ENCODE results near the gene TMEM43.
A peak's percentile ranks its signal among the peaks of the same experiment; 100 is the strongest.

The TMEM43 gene

GRCh38 chr3:14169871-14170270 lies 45.0 kb downstream of the TMEM43 start:
- Histone ChIP-seq H3K4me1 (ENCODE audit: insufficient read depth, low read length) (peaks cover 4% of the 10 kb centered on the region), H3K27me3 (ENCODE audit: insufficient read depth, low read length) (no peaks in the 10 kb centered on the region), H2AFZ (ENCODE audit: low read depth, low read length) (no peak overlapping the region), H3K4me3 (ENCODE audit: low read length) (no peak overlapping the region), H3K36me3 (ENCODE audit: insufficient read depth, low read length) (peaks cover 81% of the 10 kb centered on the region), H3K9me3 (ENCODE audit: low read length) (no peaks in the 10 kb centered on the region)

GRCh38 chr3:14170531-14171159 lies 45.8 kb downstream of the TMEM43 start:
- no peak overlapping the region for H2AFZ ChIP-seq (ENCODE audit: low read depth, low read length)
- H3K4me1 ChIP-seq (ENCODE audit: insufficient read depth, low read length), result peaks cover 5% of the 10 kb centered on the region
- no peaks in the 10 kb centered on the region for H3K9me3 ChIP-seq (ENCODE audit: low read length)
- H3K36me3 ChIP-seq (ENCODE audit: insufficient read depth, low read length), result peaks cover 74% of the 10 kb centered on the region
- no peak overlapping the region for H3K4me3 ChIP-seq (ENCODE audit: low read length)
- no peaks in the 10 kb centered on the region for H3K27me3 ChIP-seq (ENCODE audit: insufficient read depth, low read length)

- H3K4me1 ChIP-seq (ENCODE audit: insufficient read depth, low read length), result peaks cover 14% of the 10 kb centered on the region
- peaks cover 55% of the 10 kb centered on the region for H3K36me3 ChIP-seq (ENCODE audit: insufficient read depth, low read length)
- H3K27me3 ChIP-seq (ENCODE audit: insufficient read depth, low read length), result no peaks in the 10 kb centered on the region
- H3K4me3 ChIP-seq (ENCODE audit: low read length), result no peak overlapping the region
- H2AFZ ChIP-seq (ENCODE audit: low read depth, low read length), result no peak overlapping the region
- no peaks in the 10 kb centered on the region for H3K9me3 ChIP-seq (ENCODE audit: low read length)
Measured at GRCh38 chr3:14172496-14172895, 47.6 kb downstream of the TMEM43 start.

- Histone ChIP-seq H3K4me3 (ENCODE audit: low read length) (no peak overlapping the region), H3K4me1 (ENCODE audit: insufficient read depth, low read length) (peaks cover 21% of the 10 kb centered on the region), H3K36me3 (ENCODE audit: insufficient read depth, low read length) (peaks cover 35% of the 10 kb centered on the region), H3K9me3 (ENCODE audit: low read length) (no peaks in the 10 kb centered on the region), H3K27me3 (ENCODE audit: insufficient read depth, low read length) (no peaks in the 10 kb centered on the region), H2AFZ (ENCODE audit: low read depth, low read length) (no peak overlapping the region)
Measured at GRCh38 chr3:14174483-14174882, 49.6 kb downstream of the TMEM43 start.

- H3K4me1 ChIP-seq (ENCODE audit: insufficient read depth, low read length), result peaks cover 26% of the 10 kb centered on the region
- peaks cover 25% of the 10 kb centered on the region for H3K36me3 ChIP-seq (ENCODE audit: insufficient read depth, low read length)
- no peaks in the 10 kb centered on the region for H3K9me3 ChIP-seq (ENCODE audit: low read length)
- no peaks in the 10 kb centered on the region for H3K27me3 ChIP-seq (ENCODE audit: insufficient read depth, low read length)
- no peak overlapping the region for H2AFZ ChIP-seq (ENCODE audit: low read depth, low read length)
- H3K4me3 ChIP-seq (ENCODE audit: low read length), result no peak overlapping the region
Measured at GRCh38 chr3:14175383-14176037, 50.7 kb downstream of the TMEM43 start.

- Histone ChIP-seq H3K36me3 (ENCODE audit: insufficient read depth, low read length) (peaks cover 19% of the 10 kb centered on the region), H2AFZ (ENCODE audit: low read depth, low read length) (peak overlapping the region; percentile 56), H3K27me3 (ENCODE audit: insufficient read depth, low read length) (no peaks in the 10 kb centered on the region), H3K4me3 (ENCODE audit: low read length) (peak overlapping the region; percentile 83), H3K4me1 (ENCODE audit: insufficient read depth, low read length) (peaks cover 26% of the 10 kb centered on the region), H3K9me3 (ENCODE audit: low read length) (no peaks in the 10 kb centered on the region)
Measured at GRCh38 chr3:14177580-14178246, 52.9 kb downstream of the TMEM43 start.

GRCh38 chr3:14178247-14179113 lies 53.6 kb downstream of the TMEM43 start, which contains the start of the genes LSM3 and XPC:
Gene LSM3, plus strand, starts transcription at chr3:14178817. Its CDS starts 44 bp downstream, at chr3:14178861.
Gene XPC, minus strand, starts transcription at chr3:14178601. Its CDS starts 33 bp downstream, at chr3:14178568.
- peaks cover 26% of the 10 kb centered on the region for H3K4me1 ChIP-seq (ENCODE audit: insufficient read depth, low read length)
- H3K27me3 ChIP-seq (ENCODE audit: insufficient read depth, low read length), result no peaks in the 10 kb centered on the region
- peaks cover 22% of the 10 kb centered on the region for H3K36me3 ChIP-seq (ENCODE audit: insufficient read depth, low read length)
- H3K9me3 ChIP-seq (ENCODE audit: low read length), result no peaks in the 10 kb centered on the region
- H3K4me3 ChIP-seq (ENCODE audit: low read length), result peak within 1 kb of the TSS; percentile 83
- peak within 1 kb of the TSS; percentile 56 for H2AFZ ChIP-seq (ENCODE audit: low read depth, low read length)

- peaks cover 27% of the 10 kb centered on the region for H3K36me3 ChIP-seq (ENCODE audit: insufficient read depth, low read length)
- H3K27me3 ChIP-seq (ENCODE audit: insufficient read depth, low read length), result no peaks in the 10 kb centered on the region
- peak overlapping the region; percentile 83 for H3K4me3 ChIP-seq (ENCODE audit: low read length)
- H3K9me3 ChIP-seq (ENCODE audit: low read length), result no peaks in the 10 kb centered on the region
- peak overlapping the region; percentile 36 for H2AFZ ChIP-seq (ENCODE audit: low read depth, low read length)
- peaks cover 26% of the 10 kb centered on the region for H3K4me1 ChIP-seq (ENCODE audit: insufficient read depth, low read length)
Measured at GRCh38 chr3:14179114-14179465, 54.2 kb downstream of the TMEM43 start.

- no peak overlapping the region for H2AFZ ChIP-seq (ENCODE audit: low read depth, low read length)
- peaks cover 22% of the 10 kb centered on the region for H3K4me1 ChIP-seq (ENCODE audit: insufficient read depth, low read length)
- H3K36me3 ChIP-seq (ENCODE audit: insufficient read depth, low read length), result peaks cover 29% of the 10 kb centered on the region
- peak overlapping the region; percentile 83 for H3K4me3 ChIP-seq (ENCODE audit: low read length)
- no peaks in the 10 kb centered on the region for H3K27me3 ChIP-seq (ENCODE audit: insufficient read depth, low read length)
- H3K9me3 ChIP-seq (ENCODE audit: low read length), result no peaks in the 10 kb centered on the region
Measured at GRCh38 chr3:14179795-14180194, 54.9 kb downstream of the TMEM43 start.

GRCh38 chr3:14181253-14181652 lies 56.4 kb downstream of the TMEM43 start:
- H3K4me3 ChIP-seq (ENCODE audit: low read length), result no peak overlapping the region
- H3K36me3 ChIP-seq (ENCODE audit: insufficient read depth, low read length), result peaks cover 40% of the 10 kb centered on the region
- no peaks in the 10 kb centered on the region for H3K27me3 ChIP-seq (ENCODE audit: insufficient read depth, low read length)

GRCh38 chr3:14183015-14183577 lies 58.2 kb downstream of the TMEM43 start:
- no peaks in the 10 kb centered on the region for H3K27me3 ChIP-seq (ENCODE audit: insufficient read depth, low read length)
- H3K36me3 ChIP-seq (ENCODE audit: insufficient read depth, low read length), result peaks cover 57% of the 10 kb centered on the region
- H2AFZ ChIP-seq (ENCODE audit: low read depth, low read length), result no peak overlapping the region
- H3K9me3 ChIP-seq (ENCODE audit: low read length), result no peaks in the 10 kb centered on the region
- peaks cover 9% of the 10 kb centered on the region for H3K4me1 ChIP-seq (ENCODE audit: insufficient read depth, low read length)
- H3K4me3 ChIP-seq (ENCODE audit: low read length), result no peak overlapping the region

More at GRCh38 chr3:14181253-14181652, 56.4 kb downstream of the TMEM43 start:
- Histone ChIP-seq H3K4me1 (ENCODE audit: insufficient read depth, low read length) (peaks cover 19% of the 10 kb centered on the region), H3K9me3 (ENCODE audit: low read length) (no peaks in the 10 kb centered on the region), H2AFZ (ENCODE audit: low read depth, low read length) (no peak overlapping the region)

- Histone ChIP-seq H3K36me3 (ENCODE audit: insufficient read depth, low read length) (peaks cover 57% of the 10 kb centered on the region), H2AFZ (ENCODE audit: low read depth, low read length) (no peak overlapping the region), H3K4me1 (ENCODE audit: insufficient read depth, low read length) (no peaks in the 10 kb centered on the region), H3K4me3 (ENCODE audit: low read length) (no peak overlapping the region), H3K27me3 (ENCODE audit: insufficient read depth, low read length) (no peaks in the 10 kb centered on the region), H3K9me3 (ENCODE audit: low read length) (no peaks in the 10 kb centered on the region)
Measured at GRCh38 chr3:14186854-14187458, 62.1 kb downstream of the TMEM43 start.
